ENCODE results near the gene PRDM4.
A peak's percentile ranks its signal among the peaks of the same experiment; 100 is the strongest.

The PRDM4 gene

GRCh38 chr12:107685360-107686248 lies 75.3 kb downstream of the PRDM4 start, which contains the start of gene PWP1:
Gene PWP1 (plus strand): TSS chr12:107685799. CDS start chr12:107685900, 101 bp downstream.
- peak; percentile 91 for DNase-seq

- no peak for DNase-seq
Observed at GRCh38 chr12:107684990-107685359, 76.0 kb downstream of the PRDM4 start.

- no peak for DNase-seq
Observed at GRCh38 chr12:107684029-107684795, 76.7 kb downstream of the PRDM4 start.
